Lower leg skin (tissue), 3 donors: Measurements from ENCODE around the gene CYREN.

ENCODE experiments used
- CTCF ChIP-seq, 3 donors: fragments of 450-650 bp; IDR thresholded peaks; one replicate each; pipeline ENCODE4 v1.5.1; 2016; ENCODE audit warnings: antibody characterized with exemption in 3 of 3, mild to moderate bottlenecking in 3 of 3, moderate library complexity in 2 of 3
- POLR2A ChIP-seq, 2 donors: fragments of 450-650 bp; IDR thresholded peaks; one replicate each; pipeline ENCODE4 v1.6.1; 2016 to 2017; ENCODE audit warnings: antibody characterized with exemption in 2 of 2, mild to moderate bottlenecking in 1 of 2, moderate library complexity in 1 of 2

GRCh38 chr7:135210888-135211178 is 40.3 kb upstream of the CYREN start:
- TF ChIP-seq CTCF (IDR thresholded peaks at IDR 0.05) (no peak), POLR2A (IDR thresholded peaks at IDR 0.05) (no peak)
